ENCODE measurements around the gene TSPAN18.

Gene TSPAN18

DNA sequence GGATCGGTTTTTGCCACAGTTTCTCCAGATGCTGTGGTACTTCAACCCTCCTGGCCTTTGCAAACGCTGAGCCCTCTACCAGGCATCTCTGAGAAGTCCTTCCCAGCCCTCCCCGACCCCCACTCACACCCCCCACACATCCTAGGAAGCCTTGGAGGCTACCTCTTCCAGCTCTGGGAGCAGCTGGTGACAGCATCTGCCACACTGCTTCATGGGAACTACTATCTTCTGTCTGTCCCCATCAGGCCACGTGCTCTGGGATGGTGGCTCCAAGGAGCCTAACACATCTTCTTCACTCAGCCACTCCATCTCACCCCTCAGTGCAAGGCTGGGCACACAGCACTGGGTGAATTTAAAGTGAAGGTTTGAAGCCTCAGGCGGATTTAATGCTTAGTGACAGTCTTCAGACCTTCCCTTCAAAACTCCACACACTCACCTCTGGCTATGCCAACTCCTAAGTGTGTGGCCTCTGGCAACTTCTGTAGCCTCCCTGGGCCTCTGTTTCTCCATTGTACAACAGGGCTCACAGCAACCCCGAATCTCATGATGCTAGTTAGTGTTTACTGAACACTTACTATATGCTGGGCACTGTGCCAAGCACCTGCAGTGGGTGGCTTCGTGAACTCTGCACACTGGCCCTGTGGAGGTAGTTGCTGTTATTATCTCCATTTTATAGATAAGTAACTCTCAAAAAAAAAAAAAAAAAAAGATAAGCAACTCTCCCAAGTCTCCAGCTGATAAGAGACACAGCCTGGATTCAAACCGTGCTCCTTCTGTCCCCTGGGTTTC is 231.2 kb downstream of the TSPAN18 start:
- Histone ChIP-seq H4K8ac (ENCODE audit: low read depth, low read length) (peak overlapping the region; percentile 26), H3K36me3 (replicated peaks in 1 of 2; ENCODE audit: control insufficient read depth in 2 of 2, insufficient read depth in 2 of 2, low read length in 2 of 2) (no peaks in the 10 kb centered on the region), H2BK12ac (ENCODE audit: low read length) (no peak overlapping the region), H3K4me3 (ENCODE audit: low read length in 2 of 2) (no peak overlapping the region), H3K9me3 (replicated peaks in 1 of 2; ENCODE audit: control insufficient read depth in 2 of 2, insufficient read depth in 1 of 2, low read depth in 1 of 2, low read length in 2 of 2) (no peaks in the 10 kb centered on the region), H3K18ac (ENCODE audit: low read length) (peak overlapping the region; percentile 92), H3K27me3 (ENCODE audit: control insufficient read depth in 3 of 3, insufficient read depth in 3 of 3, low read depth in 1 of 3, low read length in 3 of 3) (peaks cover 0 to 69% (median 0%) of the 10 kb centered on the region in 3 experiments), H2BK15ac (ENCODE audit: low read length) (no peak overlapping the region), H3K14ac (ENCODE audit: low read length) (no peak overlapping the region), H3K9ac (ENCODE audit: low read depth, low read length, poor library complexity) (no peak overlapping the region), H3K4ac (ENCODE audit: low read length) (no peak overlapping the region), H2AK5ac (ENCODE audit: low read depth, low read length) (peak overlapping the region; percentile 60), H2BK120ac (ENCODE audit: low read depth, low read length) (peak overlapping the region; percentile 90), H3K4me1 (ENCODE audit: control insufficient read depth in 2 of 2, insufficient read depth in 1 of 2, low read depth in 1 of 2, low read length in 2 of 2) (peaks cover 16 to 46% of the 10 kb centered on the region in 2 donors), H3K23ac (ENCODE audit: low read depth, low read length, poor library complexity) (no peak overlapping the region), H3K27ac (replicated peaks; ENCODE audit: low read length) (no peak overlapping the region), H2BK5ac (ENCODE audit: low read length) (no peak overlapping the region), H4K91ac (ENCODE audit: low read depth, low read length, poor library complexity) (no peak overlapping the region), H2AFZ (ENCODE audit: low read length) (peak overlapping the region; percentile 58), H3K4me2 (ENCODE audit: insufficient read depth, low read length, poor library complexity, severe bottlenecking) (no peak overlapping the region), H3K79me1 (ENCODE audit: low read depth, low read length) (no peaks in the 10 kb centered on the region)
- no peak for DNase-seq (ENCODE audit: low spot score)
- no CpG with 5 or more reads among the region's 8 CpGs for WGBS, 2 donors (ENCODE audit: extremely low coverage in 2 of 2, insufficient read length in 2 of 2, insufficient replicate concordance in 1 of 2)

GRCh38 chr11:44959064-44959463 is 232.3 kb downstream of the TSPAN18 start:
- Histone ChIP-seq H3K27me3 (ENCODE audit: control insufficient read depth in 3 of 3, insufficient read depth in 3 of 3, low read depth in 1 of 3, low read length in 3 of 3) (peaks cover 0 to 76% (median 0%) of the 10 kb centered on the region in 3 experiments), H3K36me3 (replicated peaks in 1 of 2; ENCODE audit: control insufficient read depth in 2 of 2, insufficient read depth in 2 of 2, low read length in 2 of 2) (no peaks in the 10 kb centered on the region), H3K9ac (ENCODE audit: low read depth, low read length, poor library complexity) (no peak overlapping the region), H3K4ac (ENCODE audit: low read length) (no peak overlapping the region), H4K8ac (ENCODE audit: low read depth, low read length) (no peak overlapping the region), H4K91ac (ENCODE audit: low read depth, low read length, poor library complexity) (no peak overlapping the region), H2AFZ (ENCODE audit: low read length) (no peak overlapping the region), H2BK5ac (ENCODE audit: low read length) (no peak overlapping the region), H3K9me3 (replicated peaks in 1 of 2; ENCODE audit: control insufficient read depth in 2 of 2, insufficient read depth in 1 of 2, low read depth in 1 of 2, low read length in 2 of 2) (no peaks in the 10 kb centered on the region), H2AK5ac (ENCODE audit: low read depth, low read length) (no peak overlapping the region), H3K4me2 (ENCODE audit: insufficient read depth, low read length, poor library complexity, severe bottlenecking) (no peak overlapping the region), H2BK15ac (ENCODE audit: low read length) (no peak overlapping the region), H3K4me3 (ENCODE audit: low read length in 2 of 2) (no peak overlapping the region), H3K18ac (ENCODE audit: low read length) (no peak overlapping the region), H3K27ac (replicated peaks; ENCODE audit: low read length) (no peak overlapping the region), H3K4me1 (ENCODE audit: control insufficient read depth in 2 of 2, insufficient read depth in 1 of 2, low read depth in 1 of 2, low read length in 2 of 2) (peaks cover 16 to 51% of the 10 kb centered on the region in 2 donors), H3K79me1 (ENCODE audit: low read depth, low read length) (no peaks in the 10 kb centered on the region), H3K14ac (ENCODE audit: low read length) (no peak overlapping the region), H2BK12ac (ENCODE audit: low read length) (no peak overlapping the region), H3K23ac (ENCODE audit: low read depth, low read length, poor library complexity) (no peak overlapping the region), H2BK120ac (ENCODE audit: low read depth, low read length) (no peak overlapping the region)
- WGBS, 2 donors (ENCODE audit: extremely low coverage in 2 of 2, insufficient read length in 2 of 2, insufficient replicate concordance in 1 of 2), result no CpG with 5 or more reads among the region's 3 CpGs
- DNase-seq (ENCODE audit: low spot score), result no peak

DNA sequence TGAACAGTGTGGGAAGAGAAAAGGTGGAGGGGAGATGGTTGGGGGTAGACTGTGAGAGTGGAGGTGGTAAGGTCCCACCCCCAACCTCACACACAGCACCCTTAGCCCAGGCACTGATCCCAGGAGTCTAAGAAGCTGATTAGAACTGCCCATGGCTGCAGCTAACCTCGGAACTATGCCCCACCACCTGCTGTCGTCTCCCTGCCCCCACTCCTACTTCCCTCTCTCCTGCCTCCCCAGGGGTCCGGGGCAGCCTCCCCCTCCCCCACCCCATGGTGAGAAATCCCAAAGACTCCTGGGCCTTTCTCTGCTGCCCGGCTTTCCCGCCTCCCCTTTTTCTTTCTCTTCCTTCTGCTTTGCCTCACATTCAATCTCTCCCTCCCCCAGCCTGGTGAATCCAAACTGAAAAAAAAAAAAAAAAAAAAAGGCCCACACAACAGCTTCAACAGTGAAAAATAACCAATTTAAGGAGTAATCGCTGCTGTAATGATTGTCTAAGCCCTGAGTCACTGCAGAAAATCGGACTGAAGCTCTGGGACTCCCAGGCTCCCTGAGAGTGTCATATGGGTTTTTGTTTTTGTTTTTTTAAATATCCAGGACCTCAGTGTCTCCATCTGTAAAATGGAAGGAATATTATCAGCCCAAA is 233.6 kb downstream of the TSPAN18 start:
- H2AFZ ChIP-seq (ENCODE audit: low read length), result no peak overlapping the region
- H3K4ac ChIP-seq (ENCODE audit: low read length), result no peak overlapping the region
- no peak overlapping the region for H4K8ac ChIP-seq (ENCODE audit: low read depth, low read length)
- no peak overlapping the region for H3K4me3 ChIP-seq (ENCODE audit: low read length in 2 of 2)
- no peak overlapping the region for H3K4me2 ChIP-seq (ENCODE audit: insufficient read depth, low read length, poor library complexity, severe bottlenecking)
- peaks cover 0 to 75% (median 0%) of the 10 kb centered on the region in 3 experiments for H3K27me3 ChIP-seq (ENCODE audit: control insufficient read depth in 3 of 3, insufficient read depth in 3 of 3, low read depth in 1 of 3, low read length in 3 of 3)
- no peaks in the 10 kb centered on the region for H3K79me1 ChIP-seq (ENCODE audit: low read depth, low read length)
- no peaks in the 10 kb centered on the region for H3K36me3 ChIP-seq (replicated peaks in 1 of 2; ENCODE audit: control insufficient read depth in 2 of 2, insufficient read depth in 2 of 2, low read length in 2 of 2)
- peak overlapping the region; percentile 79 for H2BK5ac ChIP-seq (ENCODE audit: low read length)
- H3K9ac ChIP-seq (ENCODE audit: low read depth, low read length, poor library complexity), result no peak overlapping the region
- no CpG with 5 or more reads among the region's 7 CpGs for WGBS, 2 donors (ENCODE audit: extremely low coverage in 2 of 2, insufficient read length in 2 of 2, insufficient replicate concordance in 1 of 2)
- peak overlapping the region; percentile 47 for H3K23ac ChIP-seq (ENCODE audit: low read depth, low read length, poor library complexity)
- peak overlapping the region; percentile 88 for H3K18ac ChIP-seq (ENCODE audit: low read length)
- no peak overlapping the region for H2BK120ac ChIP-seq (ENCODE audit: low read depth, low read length)
- no peak overlapping the region for H3K14ac ChIP-seq (ENCODE audit: low read length)
- H2AK5ac ChIP-seq (ENCODE audit: low read depth, low read length), result peak overlapping the region; percentile 93
- no peaks in the 10 kb centered on the region for H3K9me3 ChIP-seq (replicated peaks in 1 of 2; ENCODE audit: control insufficient read depth in 2 of 2, insufficient read depth in 1 of 2, low read depth in 1 of 2, low read length in 2 of 2)
- H3K4me1 ChIP-seq (ENCODE audit: control insufficient read depth in 2 of 2, insufficient read depth in 1 of 2, low read depth in 1 of 2, low read length in 2 of 2), result peaks cover 8 to 52% of the 10 kb centered on the region in 2 donors
- H2BK15ac ChIP-seq (ENCODE audit: low read length), result peak overlapping the region; percentile 18
- DNase-seq (ENCODE audit: low spot score), result no peak
- H4K91ac ChIP-seq (ENCODE audit: low read depth, low read length, poor library complexity), result peak overlapping the region; percentile 4
- no peak overlapping the region for H2BK12ac ChIP-seq (ENCODE audit: low read length)
- peak overlapping the region; percentile 23 for H3K27ac ChIP-seq (replicated peaks; ENCODE audit: low read length)

DNA sequence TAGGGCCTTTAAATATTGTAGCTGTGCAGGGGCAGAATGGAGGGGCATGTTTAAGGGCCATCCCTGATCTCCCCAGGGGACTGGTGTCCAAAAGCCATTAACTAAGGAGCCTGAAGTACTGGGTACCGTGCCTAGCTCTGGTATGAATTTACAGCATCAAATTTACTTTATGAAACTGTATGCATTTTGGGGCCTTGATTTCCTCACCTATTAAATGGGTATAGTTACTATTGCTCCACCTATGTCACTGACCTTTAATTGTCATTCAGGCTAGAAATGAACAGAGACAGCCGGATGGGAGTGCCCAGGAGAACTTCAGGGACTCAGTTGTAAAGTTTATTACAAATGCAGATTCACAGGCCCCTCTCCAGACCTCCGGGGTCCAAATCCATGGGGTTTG is 235.7 kb downstream of the TSPAN18 start:
- H3K4me1 ChIP-seq (ENCODE audit: control insufficient read depth in 2 of 2, insufficient read depth in 1 of 2, low read depth in 1 of 2, low read length in 2 of 2), result peaks cover 0 to 45% of the 10 kb centered on the region in 2 donors
- WGBS, 2 donors (ENCODE audit: extremely low coverage in 2 of 2, insufficient read length in 2 of 2, insufficient replicate concordance in 1 of 2), result no CpG with 5 or more reads among the region's 3 CpGs

More for the DNA sequence above, 235.7 kb downstream of the TSPAN18 start:
- Histone ChIP-seq H3K9me3 (replicated peaks in 1 of 2; ENCODE audit: control insufficient read depth in 2 of 2, insufficient read depth in 1 of 2, low read depth in 1 of 2, low read length in 2 of 2) (no peaks in the 10 kb centered on the region), H3K4me2 (ENCODE audit: insufficient read depth, low read length, poor library complexity, severe bottlenecking) (no peak overlapping the region), H3K79me1 (ENCODE audit: low read depth, low read length) (no peaks in the 10 kb centered on the region), H3K27me3 (ENCODE audit: control insufficient read depth in 3 of 3, insufficient read depth in 3 of 3, low read depth in 1 of 3, low read length in 3 of 3) (peaks cover 0 to 60% (median 0%) of the 10 kb centered on the region in 3 experiments), H3K14ac (ENCODE audit: low read length) (no peak overlapping the region), H2BK12ac (ENCODE audit: low read length) (peak overlapping the region; percentile 91), H2BK5ac (ENCODE audit: low read length) (peak overlapping the region; percentile 95), H3K4me3 (ENCODE audit: low read length in 2 of 2) (no peak overlapping the region), H3K23ac (ENCODE audit: low read depth, low read length, poor library complexity) (no peak overlapping the region), H4K91ac (ENCODE audit: low read depth, low read length, poor library complexity) (no peak overlapping the region), H3K4ac (ENCODE audit: low read length) (no peak overlapping the region), H3K36me3 (replicated peaks in 1 of 2; ENCODE audit: control insufficient read depth in 2 of 2, insufficient read depth in 2 of 2, low read length in 2 of 2) (no peaks in the 10 kb centered on the region), H3K9ac (ENCODE audit: low read depth, low read length, poor library complexity) (no peak overlapping the region), H4K8ac (ENCODE audit: low read depth, low read length) (no peak overlapping the region), H2BK120ac (ENCODE audit: low read depth, low read length) (no peak overlapping the region), H2AFZ (ENCODE audit: low read length) (no peak overlapping the region), H3K27ac (replicated peaks; ENCODE audit: low read length) (peak overlapping the region; percentile 80), H2BK15ac (ENCODE audit: low read length) (no peak overlapping the region), H2AK5ac (ENCODE audit: low read depth, low read length) (peak overlapping the region; percentile 36), H3K18ac (ENCODE audit: low read length) (no peak overlapping the region)
- DNase-seq (ENCODE audit: low spot score), result no peak
